HepG2 (cell line): Measurements from ENCODE around the gene AAGAB. TPM values are rescaled to one million over a fixed set of nuclear protein-coding genes. Genes with fewer than 3 reads are reported as not detected.

Experiments
- GATA4 ChIP-seq: sonication (generic); IDR thresholded peaks from 2 replicates; pipeline ENCODE4 v1.6.1; 2016; ENCODE audit warnings: antibody characterized with exemption, low read depth, borderline replicate concordance
- MBD4 ChIP-seq: IDR thresholded peaks from 2 replicates; pipeline ENCODE4 v1.6.1; 2012; ENCODE audit warnings: low read length, inconsistent platforms, borderline replicate concordance
- NRL ChIP-seq: sonication (generic); formaldehyde crosslinking; IDR thresholded peaks from 2 replicates; pipeline ENCODE4 v1.5.0; 2020; ENCODE audit warnings: missing genetic modification reagents, mild to moderate bottlenecking, moderate library complexity, borderline replicate concordance
- PAX8 ChIP-seq: sonication (generic); formaldehyde crosslinking; IDR thresholded peaks from 2 replicates; pipeline ENCODE4 v1.8.0; 2022; ENCODE audit warnings: mild to moderate bottlenecking, missing genetic modification reagents, borderline replicate concordance
- PAXIP1 ChIP-seq: sonication (generic); formaldehyde crosslinking; conservative IDR thresholded peaks from 2 replicates; pipeline ENCODE4 v1.4.0; 2020; ENCODE audit warnings: mild to moderate bottlenecking, missing genetic modification reagents, moderate library complexity
- SIX1 ChIP-seq: sonication (generic); formaldehyde crosslinking; IDR thresholded peaks from 2 replicates; pipeline ENCODE4 v1.4.0; 2020; ENCODE audit warnings: missing genetic modification reagents, borderline replicate concordance
- TBL1XR1 ChIP-seq: fragments of 150-350 bp; IDR thresholded peaks from 2 replicates; pipeline ENCODE4 v1.6.1; 2014; ENCODE audit warnings: borderline replicate concordance, low read length; ENCODE audit not compliant: partially characterized antibody
- ZFYVE20 ChIP-seq: sonication (generic); formaldehyde crosslinking; IDR thresholded peaks from 2 replicates; pipeline ENCODE4 v1.8.0; 2023; ENCODE audit warnings: low read depth, mild to moderate bottlenecking, moderate library complexity, missing genetic modification reagents, borderline replicate concordance
- ZNF703 ChIP-seq: sonication (generic); formaldehyde crosslinking; IDR thresholded peaks from 2 replicates; pipeline ENCODE4 v1.5.1; 2020; ENCODE audit warnings: missing genetic modification reagents, mild to moderate bottlenecking, moderate library complexity, borderline replicate concordance
- ZNF800 ChIP-seq: sonication (generic); formaldehyde crosslinking; IDR thresholded peaks from 2 replicates; pipeline ENCODE4 v1.4.0; 2020; ENCODE audit warnings: missing genetic modification reagents
- polyA plus RNA-seq, 8 experiments: library from polyadenylated mRNA; depleted of rRNA in 3 of 8; stranded (reverse) in 7 of 8; unstranded in 1 of 8; fragments of >200 nt; fragmentation: Illumina TruSeq in 4 of 8; extraction: Trizol in 4 of 8; gene quantifications; 2 replicates each; pipeline versions ENCODE4 v1.2.1 to v1.2.3, GENCODE V29; 2011 to 2016; ENCODE audit warnings: low read depth in 4 of 8, missing spikeins in 1 of 8, mixed read lengths in 1 of 8; ENCODE audit not compliant: insufficient read depth in 1 of 8
- total RNA-seq, 5 experiments: library from RNA; depleted of rRNA; stranded (reverse); fragments of >200 nt; fragmentation: Illumina TruSeq; extraction: Trizol; gene quantifications; 2 replicates each; pipeline ENCODE4 v1.2.3, GENCODE V29; 2016; ENCODE audit warnings: low read depth in 1 of 5

AAGAB gene
- total and polyA plus RNA-seq, 2 of the 13 experiments (the other 11 are each of a cell fraction or from before 2014, with no cell fraction given): 8.0 to 34.9 TPM

GRCh38 chr15:67174864-67175573 lies 79.4 kb downstream of the AAGAB start (continued):
- no peak for TF ChIP-seq PAXIP1
- TF ChIP-seq SIX1 (CRISPR knock-in tag): no peak
- TF ChIP-seq ZNF703 (CRISPR knock-in tag): no peak
- no peak for TF ChIP-seq ZFYVE20 (CRISPR knock-in tag)
- no peak for TF ChIP-seq MBD4
- TF ChIP-seq PAX8 (CRISPR knock-in tag): no peak
- TF ChIP-seq NRL (CRISPR knock-in tag): no peak
- TF ChIP-seq GATA4: no peak
- TF ChIP-seq ZNF800 (CRISPR knock-in tag): no peak
- no peak for TF ChIP-seq TBL1XR1
- TF ChIP-seq, all 625 proteins: peak for 0
